Measurements from ENCODE around the gene PRSS27.

PRSS27 gene

DNA sequence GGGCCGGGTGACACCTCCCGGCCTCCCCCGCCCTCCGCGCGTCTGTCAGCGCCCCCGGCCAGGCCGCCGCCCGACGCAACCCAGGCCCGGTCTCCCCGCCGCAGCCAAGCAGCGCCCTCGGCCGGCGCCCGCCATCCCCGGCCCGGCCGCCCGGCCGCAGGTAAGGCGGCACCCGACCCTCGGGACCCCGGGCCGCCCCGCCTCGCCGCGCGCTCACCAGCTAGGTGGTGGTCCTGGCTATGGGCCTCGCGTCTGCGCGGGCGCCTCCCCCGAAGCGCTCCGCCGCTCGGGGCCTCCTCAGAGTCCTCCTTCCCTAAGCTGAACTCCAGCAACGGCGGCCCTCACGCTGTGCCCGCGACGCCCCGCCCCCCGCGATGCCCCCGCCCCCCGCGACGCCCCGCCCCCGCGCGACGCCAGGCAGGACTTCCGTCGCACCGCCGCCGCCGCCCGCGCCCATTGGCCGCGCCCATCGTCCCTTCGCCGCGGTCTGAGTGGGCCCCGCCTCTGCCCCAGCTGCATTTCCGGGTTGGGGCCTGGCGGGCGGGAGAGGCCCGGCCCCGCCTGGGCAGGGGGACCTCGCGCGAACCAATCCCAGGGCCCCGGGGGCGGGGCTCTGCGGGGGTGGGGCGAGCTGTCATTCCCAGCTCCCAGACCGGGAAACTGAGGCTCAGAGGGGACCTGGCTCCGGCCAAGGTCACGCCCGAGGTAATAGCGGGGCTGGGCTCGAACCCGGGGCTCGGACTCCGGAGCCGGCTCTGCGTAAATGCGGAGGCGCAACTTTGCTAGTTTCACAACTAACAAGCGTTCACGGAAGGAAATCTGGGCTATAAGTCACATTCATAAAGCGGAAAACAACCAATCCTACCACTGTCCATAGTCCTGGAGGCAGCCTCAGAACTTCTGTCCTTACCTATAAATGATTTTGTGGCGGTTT, 46.7 kb downstream of the PRSS27 start:
- TF ChIP-seq, protein P1, sequence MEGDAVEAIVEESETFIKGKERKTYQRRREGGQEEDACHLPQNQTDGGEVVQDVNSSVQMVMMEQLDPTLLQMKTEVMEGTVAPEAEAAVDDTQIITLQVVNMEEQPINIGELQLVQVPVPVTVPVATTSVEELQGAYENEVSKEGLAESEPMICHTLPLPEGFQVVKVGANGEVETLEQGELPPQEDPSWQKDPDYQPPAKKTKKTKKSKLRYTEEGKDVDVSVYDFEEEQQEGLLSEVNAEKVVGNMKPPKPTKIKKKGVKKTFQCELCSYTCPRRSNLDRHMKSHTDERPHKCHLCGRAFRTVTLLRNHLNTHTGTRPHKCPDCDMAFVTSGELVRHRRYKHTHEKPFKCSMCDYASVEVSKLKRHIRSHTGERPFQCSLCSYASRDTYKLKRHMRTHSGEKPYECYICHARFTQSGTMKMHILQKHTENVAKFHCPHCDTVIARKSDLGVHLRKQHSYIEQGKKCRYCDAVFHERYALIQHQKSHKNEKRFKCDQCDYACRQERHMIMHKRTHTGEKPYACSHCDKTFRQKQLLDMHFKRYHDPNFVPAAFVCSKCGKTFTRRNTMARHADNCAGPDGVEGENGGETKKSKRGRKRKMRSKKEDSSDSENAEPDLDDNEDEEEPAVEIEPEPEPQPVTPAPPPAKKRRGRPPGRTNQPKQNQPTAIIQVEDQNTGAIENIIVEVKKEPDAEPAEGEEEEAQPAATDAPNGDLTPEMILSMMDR (IDR thresholded peaks at IDR 0.05), result no peak

DNA sequence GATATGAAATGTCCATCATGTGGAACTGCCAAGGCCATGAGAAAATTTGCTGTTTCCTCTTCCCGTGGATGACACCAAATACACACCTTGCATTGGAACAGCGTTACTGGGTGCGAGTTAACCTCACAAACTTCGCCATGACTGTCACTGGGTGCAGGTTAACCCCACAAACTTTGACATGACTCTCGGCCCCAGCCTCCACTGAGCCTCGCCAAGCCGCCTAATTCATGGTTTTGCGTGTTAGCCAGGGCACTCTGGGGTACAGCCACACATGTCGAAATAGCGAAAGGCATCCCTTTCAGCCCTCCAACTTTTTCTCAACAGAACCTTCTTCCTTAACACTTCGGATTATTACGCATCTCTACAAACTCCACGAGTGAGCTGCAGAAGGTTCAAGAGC, 48.3 kb downstream of the PRSS27 start:
- TF ChIP-seq, protein P1 (IDR thresholded peaks at IDR 0.05), result no peak

DNA sequence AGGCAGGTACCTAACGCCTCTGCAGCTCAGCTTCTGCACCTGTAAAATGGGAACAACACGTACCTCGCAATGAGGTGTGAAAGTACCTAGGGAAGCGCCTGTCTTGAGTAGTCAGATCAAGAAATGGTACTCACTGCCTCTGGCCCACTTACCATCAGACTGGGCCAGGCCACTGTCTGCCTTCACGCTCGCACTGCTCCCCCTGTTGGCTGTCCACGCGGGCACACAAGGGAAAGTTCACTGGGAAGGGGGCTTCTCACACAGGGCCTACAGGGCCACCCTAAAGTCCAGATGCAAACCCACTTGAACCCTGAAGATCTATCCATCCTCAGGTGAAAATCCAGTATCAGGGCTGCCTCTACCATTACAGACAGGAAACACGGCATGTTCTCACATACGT, 48.8 kb downstream of the PRSS27 start:
- TF ChIP-seq, protein P1 (IDR thresholded peaks at IDR 0.05), result peak; percentile 20; the same call in 1 of the 2 replicates

DNA sequence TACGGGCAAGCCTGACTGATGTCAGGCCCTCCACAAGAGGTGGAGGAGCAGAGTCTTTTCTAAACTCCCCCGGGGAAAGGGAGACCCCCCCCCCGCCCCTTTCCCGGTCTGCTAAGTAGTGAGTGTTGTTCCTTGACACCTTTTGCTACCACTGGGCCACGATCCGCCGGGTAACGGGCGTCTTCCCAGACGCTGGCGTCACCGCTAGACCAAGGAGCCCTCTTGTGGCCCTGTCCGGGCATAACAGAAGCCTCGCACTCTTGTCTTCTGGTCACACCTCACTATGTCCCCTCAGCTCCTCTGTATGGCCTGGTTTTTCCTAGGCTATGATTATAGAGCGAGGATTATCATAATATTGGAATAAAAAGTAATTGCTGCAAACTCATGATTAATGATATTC, 50.0 kb downstream of the PRSS27 start:
- TF ChIP-seq, protein P1 (IDR thresholded peaks at IDR 0.05), result peak; percentile 56

DNA sequence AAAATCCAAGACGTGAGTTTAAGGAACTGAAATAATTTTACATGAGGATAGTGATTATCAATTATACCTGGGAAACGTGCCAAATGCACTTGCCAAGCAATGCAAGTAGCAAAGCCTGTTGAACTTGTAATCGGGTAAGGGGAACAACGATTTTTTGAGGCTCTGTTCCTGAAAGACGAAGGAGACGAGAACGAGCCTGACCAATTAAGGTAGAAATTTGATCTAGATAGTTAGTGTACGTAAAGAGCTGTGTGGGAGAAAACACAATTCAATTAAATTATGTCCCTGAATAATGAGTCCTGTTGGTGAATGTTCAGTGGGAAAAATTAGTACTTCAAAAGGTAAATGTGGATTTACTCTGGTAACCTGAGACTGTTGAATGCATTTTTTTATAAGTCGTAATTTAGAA, 55.4 kb downstream of the PRSS27 start:
- TF ChIP-seq, protein P1 (IDR thresholded peaks at IDR 0.05), result no peak

- TF ChIP-seq, protein P1 (IDR thresholded peaks at IDR 0.05), result no peak
Measured at GRCh38 chr16:2663553-2664546, 56.2 kb downstream of the PRSS27 start.

All from LNCAP (cell line).